ENCODE measurements around the gene CDHR1. TPM values are rescaled to one million over a fixed set of nuclear protein-coding genes. Genes with fewer than 3 reads are reported as not detected.

Gene CDHR1
- total and polyA plus RNA-seq, 10 of the 15 experiments (the other 5 are each of a cell fraction or from before 2014, with no cell fraction given), result 0.17 to 3.0 (median 0.34) TPM

DNA sequence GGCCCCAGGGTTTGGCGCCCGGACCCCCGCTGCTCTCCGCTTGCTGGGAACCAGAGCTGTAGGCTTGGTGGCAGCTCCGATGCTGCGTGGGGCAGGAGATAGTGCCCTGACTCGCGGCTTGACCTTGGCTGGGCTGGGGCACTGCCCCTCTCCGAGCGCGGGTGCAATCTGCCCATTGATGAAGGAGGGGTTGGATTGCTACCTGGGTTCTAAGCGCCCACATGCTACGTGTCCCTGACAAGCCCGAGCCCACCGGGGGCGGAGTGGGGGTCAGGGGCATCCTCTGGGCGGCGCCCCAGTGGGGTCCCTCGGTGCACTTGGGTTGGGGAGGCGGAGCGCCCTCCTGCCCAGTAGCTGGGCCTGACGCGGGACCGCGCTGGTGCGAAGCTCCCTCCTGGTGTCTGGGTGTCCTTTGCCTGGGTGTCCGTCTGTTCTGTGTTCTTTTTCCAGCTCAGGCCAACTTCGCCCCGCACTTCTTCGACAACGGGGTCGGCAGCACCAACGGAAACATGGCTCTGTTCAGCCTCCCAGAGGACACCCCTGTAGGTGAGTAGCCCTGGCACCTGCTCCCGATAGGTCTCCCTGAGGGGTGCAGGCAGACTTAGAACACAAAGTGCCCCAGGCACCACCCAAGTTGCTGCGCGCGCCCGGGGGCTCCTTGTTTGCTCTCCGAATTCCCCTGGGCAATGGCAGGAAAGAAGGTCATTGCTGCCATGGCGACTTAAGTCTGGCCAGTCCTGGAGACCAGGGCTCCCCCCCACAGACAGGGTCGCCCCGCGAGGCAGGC is 900 bp downstream of the CDHR1 start:
- Histone ChIP-seq H3K9me3 (replicated peaks; ENCODE audit: control insufficient read depth, insufficient read depth, low read length) (no peaks in the 10 kb centered on the region), H3K4me2 (ENCODE audit: control insufficient read depth, insufficient read depth) (peak overlapping the region; percentile 84), H3K4me3 (peak overlapping the region; percentile 51; the same call in 1 of the 2 replicates), H3K9ac (ENCODE audit: control insufficient read depth, insufficient read depth, low read length) (no peak overlapping the region), H3K27me3 (replicated peaks in 1 of 2; ENCODE audit: control insufficient read depth in 2 of 2, insufficient read depth in 2 of 2, low read length in 1 of 2) (peaks cover 18 to 29% of the 10 kb centered on the region in 2 experiments), H3K27ac (ENCODE audit: control insufficient read depth, insufficient read depth) (no peak overlapping the region), H2AFZ (ENCODE audit: control insufficient read depth, low read depth, low read length) (no peak overlapping the region), H3K79me2 (ENCODE audit: control insufficient read depth, insufficient read depth, low read length) (no peaks in the 10 kb centered on the region), H4K20me1 (ENCODE audit: control insufficient read depth, insufficient read depth) (peaks cover 2% of the 10 kb centered on the region), H3K36me3 (ENCODE audit: control insufficient read depth in 2 of 2, insufficient read depth in 2 of 2, low read length in 1 of 2) (no peaks in the 10 kb centered on the region), H3K4me1 (ENCODE audit: control insufficient read depth, insufficient read depth, low read length) (peaks cover 3% of the 10 kb centered on the region)
- no TSS peak for BruUV-seq (replicated peaks)
- CTCF ChIA-PET, result interaction anchor here (28.3 kb wide), 1 partner anchor 37 kb away, joined by 788 read pairs; no protein-coding TSS in a partner anchor
- POLR2A ChIA-PET, result no interaction called here
- TF ChIP-seq LARP7 (IDR thresholded peaks at IDR 0.05) (no peak), IRF5 (IDR thresholded peaks at IDR 0.05; ENCODE audit: borderline replicate concordance) (no peak), SMARCA5 (IDR thresholded peaks at IDR 0.05) (no peak), KLF5 (IDR thresholded peaks at IDR 0.05; ENCODE audit: partially characterized antibody) (no peak), ZNF207 (IDR thresholded peaks at IDR 0.05; ENCODE audit: borderline replicate concordance) (no peak), KAT2A (conservative IDR thresholded peaks at IDR 0.05; ENCODE audit: control insufficient read depth, low read depth, low read length) (no peak), ZZZ3 (IDR thresholded peaks at IDR 0.05; ENCODE audit: control insufficient read depth, insufficient read length, low read depth) (no peak), YY1 (IDR thresholded peaks at IDR 0.05; ENCODE audit: low read depth, low read length) (no peak)
- in situ Hi-C loops (cut with MboI), result loop anchor here (5.0 kb wide), 1 partner anchor 33 kb away; no protein-coding TSS in a partner anchor
- FAIRE-seq (no peak), ATAC-seq (peak; percentile 23), DNase-seq (ENCODE audit: low read depth, low spot score) (no peak)
- RAD21 ChIA-PET (ENCODE audit: unreplicated experiment), result no interaction called here
- WGBS (ENCODE audit: insufficient coverage, insufficient replicate concordance, low lambda C conversion rate, missing lambda C conversion rate), result 70% methylated on average over 37 of the region's 43 CpGs
- SMC1A ChIA-PET (ENCODE audit: uncharacterized antibody, unreplicated experiment), result interaction anchor here (0.9 kb wide), 1 partner anchor 47 kb away, joined by 3 read pairs; no protein-coding TSS in a partner anchor
- intact Hi-C loops (cut with micrococcal nuclease; ENCODE audit: unreplicated experiment), result no loop called here
